Measurements from ENCODE around the gene ELFN1. TPM values are rescaled to one million over a fixed set of nuclear protein-coding genes. Genes with fewer than 3 reads are reported as not detected.

The ELFN1 gene
- total RNA-seq, 1 donor from 2014 or later = 1.6 TPM

DNA sequence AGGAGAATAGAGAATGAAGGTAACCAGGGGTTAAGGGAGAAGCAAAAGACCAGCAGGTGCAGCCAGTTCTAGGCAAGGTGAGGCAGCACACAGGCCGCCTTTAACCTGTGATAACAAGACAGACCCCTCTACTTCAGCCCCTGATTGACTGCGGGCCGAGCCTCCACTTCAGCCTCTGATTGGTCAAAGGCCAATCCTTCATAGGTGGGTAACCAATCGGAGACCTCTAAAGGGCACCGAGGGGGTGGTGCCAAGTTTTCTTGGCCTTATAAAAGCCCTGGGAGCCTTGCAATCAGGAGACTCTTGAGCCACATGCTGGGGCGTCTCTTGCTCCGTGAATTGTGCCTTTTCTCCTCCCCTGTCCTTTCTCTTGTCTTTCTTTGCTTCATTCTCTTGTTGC is 98.8 kb downstream of the ELFN1 start:
- Histone ChIP-seq H3K9ac (ENCODE audit: low read depth in 1 of 3, low read length in 3 of 3) (no peak overlapping the region), H3K4me3 (ENCODE audit: low read length in 3 of 3) (no peak overlapping the region), H3K36me3 (ENCODE audit: control insufficient read depth in 3 of 3, insufficient read depth in 3 of 3, low read length in 3 of 3) (no peaks in the 10 kb centered on the region), H3K9me3 (ENCODE audit: control insufficient read depth in 3 of 3, low read length in 3 of 3) (peaks cover 0 to 2% (median 0%) of the 10 kb centered on the region in 3 donors), H3K4me1 (ENCODE audit: control insufficient read depth in 3 of 3, insufficient read depth in 3 of 3, low read length in 3 of 3) (no peaks in the 10 kb centered on the region), H3K27ac (ENCODE audit: low read depth, low read length) (no peak overlapping the region), H3K27me3 (ENCODE audit: control insufficient read depth in 3 of 3, insufficient read depth in 3 of 3, low read length in 3 of 3) (peaks cover 6 to 9% (median 9%) of the 10 kb centered on the region in 3 donors)

DNA sequence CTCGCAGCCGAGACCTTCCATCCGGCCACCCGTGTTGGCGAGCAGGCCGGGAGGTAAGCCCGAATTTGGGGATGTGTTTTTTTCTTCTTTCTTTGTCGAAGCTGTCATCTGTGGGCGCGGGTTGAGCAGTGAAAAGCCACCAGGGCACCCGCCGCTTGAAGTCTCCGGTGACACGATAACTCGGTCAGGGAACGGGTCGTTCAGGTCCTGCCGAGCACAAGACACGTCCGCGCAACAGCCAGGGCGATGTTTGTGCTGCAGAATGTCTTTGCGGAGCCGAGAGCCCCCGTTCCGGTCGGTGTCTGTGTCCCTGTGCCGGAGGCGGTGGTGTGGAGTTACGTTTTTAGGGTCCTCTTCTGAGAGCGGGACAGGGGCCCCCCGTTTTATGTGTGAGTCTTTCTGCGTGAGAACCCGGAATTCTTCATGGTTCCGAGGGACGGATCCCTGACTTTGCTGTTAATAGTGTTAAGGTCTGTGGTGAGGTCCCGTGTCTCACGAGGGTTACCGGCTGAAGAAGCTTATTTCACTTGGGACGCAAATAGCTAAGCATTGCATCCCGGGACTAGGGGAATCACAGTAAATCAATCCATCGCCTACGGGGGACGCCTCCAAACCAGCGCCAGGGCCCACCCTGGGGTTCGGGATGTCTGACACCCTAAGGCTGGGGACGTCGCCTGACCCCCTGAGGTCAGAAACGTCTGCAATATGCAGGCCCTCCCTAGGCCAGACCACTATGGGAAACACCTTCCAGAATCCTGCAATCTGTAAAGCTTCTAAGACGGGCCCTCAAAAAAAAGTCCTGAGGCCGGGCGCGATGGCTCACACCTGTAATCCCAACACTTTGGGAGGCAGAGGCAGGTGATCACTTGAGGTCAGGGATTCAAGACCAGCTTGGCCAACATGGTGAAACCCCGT is 99.5 kb downstream of the ELFN1 start:
- H3K27ac ChIP-seq (ENCODE audit: low read depth, low read length) = no peak overlapping the region
- no peak overlapping the region for H3K4me3 ChIP-seq (ENCODE audit: low read length in 3 of 3)
- no peaks in the 10 kb centered on the region for H3K9me3 ChIP-seq (ENCODE audit: control insufficient read depth in 3 of 3, low read length in 3 of 3)
- H3K9ac ChIP-seq (ENCODE audit: low read depth in 1 of 3, low read length in 3 of 3) = no peak overlapping the region
- peaks cover 6 to 9% (median 9%) of the 10 kb centered on the region in 3 donors for H3K27me3 ChIP-seq (ENCODE audit: control insufficient read depth in 3 of 3, insufficient read depth in 3 of 3, low read length in 3 of 3)
- no peaks in the 10 kb centered on the region for H3K36me3 ChIP-seq (ENCODE audit: control insufficient read depth in 3 of 3, insufficient read depth in 3 of 3, low read length in 3 of 3)
- H3K4me1 ChIP-seq (ENCODE audit: control insufficient read depth in 3 of 3, insufficient read depth in 3 of 3, low read length in 3 of 3) = no peaks in the 10 kb centered on the region

DNA sequence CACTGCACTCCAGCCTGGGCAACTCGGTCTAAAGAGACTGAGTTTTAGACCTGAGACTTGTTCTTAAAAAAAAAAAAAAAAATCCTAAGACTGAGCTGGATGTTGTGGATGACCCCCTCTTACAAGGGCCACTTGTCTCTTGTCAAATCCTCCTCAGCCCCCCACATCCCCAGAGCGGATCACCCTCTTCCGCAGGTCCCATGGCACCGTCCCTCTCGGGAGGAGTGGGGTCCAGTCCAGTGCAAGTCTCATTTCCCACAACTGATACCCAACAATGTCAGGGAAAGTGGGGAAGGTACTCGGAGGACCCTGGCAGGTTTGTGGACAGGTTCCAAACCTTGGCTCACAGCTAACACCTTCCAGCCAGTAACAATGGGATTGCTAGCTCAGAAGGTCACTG is 100.3 kb downstream of the ELFN1 start:
- Histone ChIP-seq H3K27me3 (ENCODE audit: control insufficient read depth in 3 of 3, insufficient read depth in 3 of 3, low read length in 3 of 3) (peaks cover 6 to 10% (median 9%) of the 10 kb centered on the region in 3 donors), H3K9me3 (ENCODE audit: control insufficient read depth in 3 of 3, low read length in 3 of 3) (no peaks in the 10 kb centered on the region)

DNA sequence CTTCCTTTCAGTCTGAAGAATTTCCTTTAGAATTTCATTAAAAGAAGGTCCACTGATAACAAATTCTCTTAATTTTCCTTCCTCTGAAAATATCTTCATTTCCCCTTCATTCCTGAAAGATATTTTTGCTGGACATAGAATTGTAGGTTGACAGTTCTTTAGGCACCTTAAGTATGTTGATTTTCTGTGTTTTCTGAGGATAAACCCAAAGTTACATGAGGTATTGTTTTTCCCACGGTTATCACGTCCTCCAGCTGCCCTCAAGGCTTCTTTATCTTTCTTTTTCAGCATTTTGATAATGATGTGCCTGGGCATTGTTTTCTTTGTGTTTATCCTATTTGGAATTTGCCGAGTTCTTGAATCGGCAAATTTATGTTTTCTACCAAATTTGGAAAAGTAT is 105.3 kb downstream of the ELFN1 start:
- H3K27ac ChIP-seq (ENCODE audit: low read depth, low read length) = no peak overlapping the region
- no peak overlapping the region for H3K4me3 ChIP-seq (ENCODE audit: low read length in 3 of 3)
- no peak overlapping the region for H3K9ac ChIP-seq (ENCODE audit: low read depth in 1 of 3, low read length in 3 of 3)
- H3K4me1 ChIP-seq (ENCODE audit: control insufficient read depth in 3 of 3, insufficient read depth in 3 of 3, low read length in 3 of 3) = no peaks in the 10 kb centered on the region
- peaks cover 0 to 3% (median 2%) of the 10 kb centered on the region in 3 donors for H3K27me3 ChIP-seq (ENCODE audit: control insufficient read depth in 3 of 3, insufficient read depth in 3 of 3, low read length in 3 of 3)
- H3K9me3 ChIP-seq (ENCODE audit: control insufficient read depth in 3 of 3, low read length in 3 of 3) = peaks cover 0 to 2% (median 1%) of the 10 kb centered on the region in 3 donors
- no peaks in the 10 kb centered on the region for H3K36me3 ChIP-seq (ENCODE audit: control insufficient read depth in 3 of 3, insufficient read depth in 3 of 3, low read length in 3 of 3)

More for the DNA sequence above, 100.3 kb downstream of the ELFN1 start:
- Histone ChIP-seq H3K4me3 (ENCODE audit: low read length in 3 of 3) (no peak overlapping the region), H3K4me1 (ENCODE audit: control insufficient read depth in 3 of 3, insufficient read depth in 3 of 3, low read length in 3 of 3) (no peaks in the 10 kb centered on the region), H3K9ac (ENCODE audit: low read depth in 1 of 3, low read length in 3 of 3) (no peak overlapping the region), H3K36me3 (ENCODE audit: control insufficient read depth in 3 of 3, insufficient read depth in 3 of 3, low read length in 3 of 3) (no peaks in the 10 kb centered on the region), H3K27ac (ENCODE audit: low read depth, low read length) (no peak overlapping the region)

DNA sequence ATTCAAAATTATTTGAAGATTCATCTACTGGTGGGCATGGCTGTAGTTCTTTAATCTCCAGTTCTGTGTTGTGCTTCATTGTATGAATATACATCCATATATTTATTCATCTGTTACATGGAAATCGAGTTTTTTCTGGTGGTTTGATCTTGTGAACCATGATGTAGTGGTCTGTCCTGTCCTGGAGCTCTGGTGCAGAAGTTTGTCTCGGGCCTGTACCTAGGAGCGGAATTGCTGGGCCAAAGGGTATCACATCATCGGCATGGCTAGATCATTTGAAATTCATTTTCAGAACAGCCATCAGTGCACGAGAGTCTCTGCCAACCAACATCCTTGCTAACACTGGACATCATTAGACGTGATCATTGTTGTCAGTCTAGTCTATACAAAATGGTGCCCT is 107.0 kb downstream of the ELFN1 start:
- Histone ChIP-seq H3K9ac (ENCODE audit: low read depth in 1 of 3, low read length in 3 of 3) (no peak overlapping the region), H3K27me3 (ENCODE audit: control insufficient read depth in 3 of 3, insufficient read depth in 3 of 3, low read length in 3 of 3) (peaks cover 2 to 4% (median 3%) of the 10 kb centered on the region in 3 donors), H3K4me3 (ENCODE audit: low read length in 3 of 3) (no peak overlapping the region), H3K9me3 (ENCODE audit: control insufficient read depth in 3 of 3, low read length in 3 of 3) (peaks cover 0 to 2% (median 1%) of the 10 kb centered on the region in 3 donors), H3K27ac (ENCODE audit: low read depth, low read length) (no peak overlapping the region), H3K4me1 (ENCODE audit: control insufficient read depth in 3 of 3, insufficient read depth in 3 of 3, low read length in 3 of 3) (no peaks in the 10 kb centered on the region), H3K36me3 (ENCODE audit: control insufficient read depth in 3 of 3, insufficient read depth in 3 of 3, low read length in 3 of 3) (no peaks in the 10 kb centered on the region)

DNA sequence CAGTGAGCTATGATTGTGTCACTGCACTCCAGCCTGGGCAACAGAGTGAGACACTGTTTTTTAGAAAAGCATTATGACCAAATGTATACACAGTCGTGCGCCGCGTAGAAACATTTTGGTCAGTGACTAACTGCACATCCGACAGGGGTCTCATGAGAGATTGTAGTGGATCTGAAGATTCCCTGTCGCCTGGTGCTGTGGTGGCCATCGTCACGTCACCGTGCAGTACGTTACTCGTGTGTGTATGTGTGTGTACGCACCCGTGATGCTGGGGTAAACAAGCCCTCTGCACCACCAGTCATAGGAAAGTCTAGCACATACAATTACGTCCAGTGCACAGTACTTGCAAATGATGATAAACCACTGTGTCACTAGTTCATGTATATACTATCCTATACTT is 109.4 kb downstream of the ELFN1 start:
- Histone ChIP-seq H3K27ac (ENCODE audit: low read depth, low read length) (no peak overlapping the region), H3K9ac (ENCODE audit: low read depth in 1 of 3, low read length in 3 of 3) (no peak overlapping the region), H3K4me1 (ENCODE audit: control insufficient read depth in 3 of 3, insufficient read depth in 3 of 3, low read length in 3 of 3) (no peaks in the 10 kb centered on the region), H3K4me3 (ENCODE audit: low read length in 3 of 3) (no peak overlapping the region), H3K27me3 (ENCODE audit: control insufficient read depth in 3 of 3, insufficient read depth in 3 of 3, low read length in 3 of 3) (peaks cover 2 to 4% (median 3%) of the 10 kb centered on the region in 3 donors), H3K9me3 (ENCODE audit: control insufficient read depth in 3 of 3, low read length in 3 of 3) (peaks cover 0 to 2% (median 1%) of the 10 kb centered on the region in 3 donors), H3K36me3 (ENCODE audit: control insufficient read depth in 3 of 3, insufficient read depth in 3 of 3, low read length in 3 of 3) (no peaks in the 10 kb centered on the region)

DNA sequence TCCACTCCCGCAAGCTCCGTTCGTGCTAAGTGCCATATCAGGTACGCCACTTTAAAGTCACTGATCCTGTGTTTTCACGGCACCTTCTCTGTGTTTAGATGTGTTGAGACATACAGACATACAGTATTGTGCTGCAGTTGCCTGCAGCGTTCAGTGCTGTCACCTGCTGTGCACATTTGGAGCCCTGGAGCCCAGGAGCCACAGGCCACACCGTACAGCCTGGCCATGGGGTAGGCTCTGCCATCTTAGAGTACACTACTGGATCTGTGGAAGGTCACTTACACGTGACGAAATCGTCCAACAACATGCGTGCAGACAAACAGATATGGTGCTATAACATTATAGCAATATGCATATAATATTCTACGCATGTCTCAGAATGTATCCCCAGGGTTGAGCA is 111.3 kb downstream of the ELFN1 start:
- Histone ChIP-seq H3K4me3 (ENCODE audit: low read length in 3 of 3) (no peak overlapping the region), H3K9ac (ENCODE audit: low read depth in 1 of 3, low read length in 3 of 3) (no peak overlapping the region), H3K9me3 (ENCODE audit: control insufficient read depth in 3 of 3, low read length in 3 of 3) (peaks cover 0 to 2% (median 1%) of the 10 kb centered on the region in 3 donors), H3K4me1 (ENCODE audit: control insufficient read depth in 3 of 3, insufficient read depth in 3 of 3, low read length in 3 of 3) (no peaks in the 10 kb centered on the region), H3K27ac (ENCODE audit: low read depth, low read length) (no peak overlapping the region), H3K27me3 (ENCODE audit: control insufficient read depth in 3 of 3, insufficient read depth in 3 of 3, low read length in 3 of 3) (peaks cover 0 to 4% (median 2%) of the 10 kb centered on the region in 3 donors), H3K36me3 (ENCODE audit: control insufficient read depth in 3 of 3, insufficient read depth in 3 of 3, low read length in 3 of 3) (no peaks in the 10 kb centered on the region)

DNA sequence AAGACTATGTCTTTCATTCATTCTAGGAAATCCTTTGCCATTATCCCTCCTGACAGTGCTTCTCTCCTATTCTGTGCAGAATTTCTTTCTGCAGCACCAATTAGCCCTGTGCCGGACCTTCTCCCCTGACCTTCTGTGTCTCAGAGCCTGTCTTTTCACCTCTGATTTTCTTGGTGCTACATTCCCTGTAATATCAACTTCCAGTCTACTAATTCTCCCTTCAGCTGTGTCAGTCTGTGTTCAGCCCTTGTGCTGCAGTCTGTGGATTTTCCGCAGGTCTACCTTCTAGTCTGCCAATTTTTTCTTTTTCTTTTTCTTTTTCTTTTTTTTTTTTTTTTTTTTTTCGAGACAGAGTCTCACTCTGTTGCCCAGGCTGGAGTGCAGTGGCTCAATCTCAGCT is 115.8 kb downstream of the ELFN1 start:
- Histone ChIP-seq H3K9ac (ENCODE audit: low read depth in 1 of 3, low read length in 3 of 3) (no peak overlapping the region), H3K36me3 (ENCODE audit: control insufficient read depth in 3 of 3, insufficient read depth in 3 of 3, low read length in 3 of 3) (no peaks in the 10 kb centered on the region), H3K4me3 (ENCODE audit: low read length in 3 of 3) (no peak overlapping the region), H3K27me3 (ENCODE audit: control insufficient read depth in 3 of 3, insufficient read depth in 3 of 3, low read length in 3 of 3) (peaks cover 0 to 10% (median 4%) of the 10 kb centered on the region in 3 donors), H3K27ac (ENCODE audit: low read depth, low read length) (no peak overlapping the region), H3K4me1 (ENCODE audit: control insufficient read depth in 3 of 3, insufficient read depth in 3 of 3, low read length in 3 of 3) (no peaks in the 10 kb centered on the region), H3K9me3 (ENCODE audit: control insufficient read depth in 3 of 3, low read length in 3 of 3) (no peaks in the 10 kb centered on the region)

DNA sequence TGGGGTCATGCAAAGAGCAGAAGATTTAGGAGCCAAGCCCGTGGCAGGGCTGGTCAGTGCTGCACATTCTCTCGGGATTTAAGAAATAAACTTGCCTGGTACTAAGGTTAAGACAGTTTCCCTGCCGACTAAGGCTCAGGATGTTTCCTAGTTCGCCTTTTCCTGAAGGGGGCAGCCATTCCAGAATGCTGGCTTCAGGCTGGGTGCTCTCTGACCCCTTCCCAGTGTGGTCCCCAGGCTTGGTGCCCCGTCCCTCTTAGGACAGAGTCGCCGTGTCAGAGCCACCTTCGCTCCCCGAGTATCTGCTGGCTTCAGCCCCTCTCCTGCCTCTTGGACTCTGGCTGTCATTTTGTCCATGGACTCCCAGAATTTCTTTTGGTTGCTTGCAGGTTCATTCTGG is 117.2 kb downstream of the ELFN1 start:
- Histone ChIP-seq H3K4me3 (ENCODE audit: low read length in 3 of 3) (no peak overlapping the region), H3K4me1 (ENCODE audit: control insufficient read depth in 3 of 3, insufficient read depth in 3 of 3, low read length in 3 of 3) (no peaks in the 10 kb centered on the region), H3K9ac (ENCODE audit: low read depth in 1 of 3, low read length in 3 of 3) (no peak overlapping the region)

DNA sequence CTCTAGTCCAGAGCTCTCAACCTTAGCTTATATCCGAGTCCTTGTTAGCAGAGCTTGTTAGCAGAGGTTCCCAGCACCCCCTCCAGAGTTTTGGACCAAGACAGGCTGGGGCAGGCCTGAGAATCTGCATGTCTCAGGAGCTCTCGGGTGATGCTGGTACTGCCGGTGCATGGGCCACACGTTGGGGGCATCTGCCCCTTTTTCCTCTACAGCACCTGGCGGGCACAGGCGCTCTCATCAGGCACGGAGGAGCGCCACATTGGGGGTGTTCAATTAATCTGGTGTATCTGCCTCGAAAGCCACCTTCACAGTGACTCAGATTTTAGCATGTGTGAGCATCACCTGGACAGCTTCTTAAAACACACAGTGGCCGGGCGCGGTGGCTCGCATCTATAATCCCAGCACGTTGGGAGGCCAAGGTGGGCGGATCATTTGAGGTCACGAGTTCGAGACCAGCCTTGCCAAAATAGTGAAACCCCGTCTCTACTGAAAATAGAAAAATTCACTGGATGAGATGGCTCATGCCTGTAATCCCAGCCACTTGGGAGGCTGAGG is 117.7 kb downstream of the ELFN1 start:
- peaks cover 0 to 2% (median 0%) of the 10 kb centered on the region in 3 donors for H3K9me3 ChIP-seq (ENCODE audit: control insufficient read depth in 3 of 3, low read length in 3 of 3)
- no peak overlapping the region for H3K27ac ChIP-seq (ENCODE audit: low read depth, low read length)
- peaks cover 0 to 10% (median 0%) of the 10 kb centered on the region in 3 donors for H3K27me3 ChIP-seq (ENCODE audit: control insufficient read depth in 3 of 3, insufficient read depth in 3 of 3, low read length in 3 of 3)
- no peak overlapping the region for H3K9ac ChIP-seq (ENCODE audit: low read depth in 1 of 3, low read length in 3 of 3)
- H3K4me3 ChIP-seq (ENCODE audit: low read length in 3 of 3) = no peak overlapping the region
- no peaks in the 10 kb centered on the region for H3K4me1 ChIP-seq (ENCODE audit: control insufficient read depth in 3 of 3, insufficient read depth in 3 of 3, low read length in 3 of 3)
- H3K36me3 ChIP-seq (ENCODE audit: control insufficient read depth in 3 of 3, insufficient read depth in 3 of 3, low read length in 3 of 3) = no peaks in the 10 kb centered on the region

More for the DNA sequence above, 117.2 kb downstream of the ELFN1 start:
- no peaks in the 10 kb centered on the region for H3K9me3 ChIP-seq (ENCODE audit: control insufficient read depth in 3 of 3, low read length in 3 of 3)
- H3K27ac ChIP-seq (ENCODE audit: low read depth, low read length) = no peak overlapping the region
- no peaks in the 10 kb centered on the region for H3K36me3 ChIP-seq (ENCODE audit: control insufficient read depth in 3 of 3, insufficient read depth in 3 of 3, low read length in 3 of 3)
- H3K27me3 ChIP-seq (ENCODE audit: control insufficient read depth in 3 of 3, insufficient read depth in 3 of 3, low read length in 3 of 3) = peaks cover 0 to 10% (median 0%) of the 10 kb centered on the region in 3 donors

Measured in skeletal muscle tissue (tissue), 4 donors.